Epithelial cell of esophagus (primary cell): ENCODE data around the gene SNX7.

Experiments
- DNase-seq: peaks from one replicate; pipeline ENCODE4 v3.0.0; 2010; ENCODE audit warnings: low read depth
- H3K4me3 ChIP-seq: 2 replicates; pipeline ENCODE4 v1.5.1; 2011; ENCODE audit warnings: mild to moderate bottlenecking, low read length, control low read depth
- TF ChIP-seq, protein P1 (sequence below): IDR thresholded peaks from 2 replicates; pipeline ENCODE4 v1.5.1; 2011; ENCODE audit warnings: low read depth, mild to moderate bottlenecking, low read length, control low read depth, inconsistent platforms; ENCODE audit not compliant: insufficient read depth; ENCODE audit errors: missing control alignments

SNX7 gene

DNA sequence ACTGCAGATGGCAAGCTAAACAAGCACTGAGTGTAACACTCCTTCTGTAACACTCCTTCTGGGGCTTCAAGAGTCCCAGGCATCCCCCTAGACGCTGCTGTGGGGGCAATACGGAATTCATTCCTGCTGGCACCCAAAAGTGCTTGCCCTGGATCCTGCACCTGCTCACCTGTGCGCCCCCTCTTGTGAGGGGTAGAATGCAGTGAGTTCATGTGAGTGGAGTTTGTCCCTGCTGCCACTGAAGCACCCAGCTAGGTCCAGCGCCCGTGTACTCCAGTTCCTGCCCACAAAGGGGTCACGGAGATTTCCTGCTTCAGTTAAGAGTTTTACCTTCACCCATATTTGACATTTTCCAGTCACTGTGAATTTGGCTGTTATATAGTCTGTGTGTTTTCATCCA lies 130.0 kb downstream of the SNX7 start:
- DNase-seq, result no peak
- TF ChIP-seq, protein P1, sequence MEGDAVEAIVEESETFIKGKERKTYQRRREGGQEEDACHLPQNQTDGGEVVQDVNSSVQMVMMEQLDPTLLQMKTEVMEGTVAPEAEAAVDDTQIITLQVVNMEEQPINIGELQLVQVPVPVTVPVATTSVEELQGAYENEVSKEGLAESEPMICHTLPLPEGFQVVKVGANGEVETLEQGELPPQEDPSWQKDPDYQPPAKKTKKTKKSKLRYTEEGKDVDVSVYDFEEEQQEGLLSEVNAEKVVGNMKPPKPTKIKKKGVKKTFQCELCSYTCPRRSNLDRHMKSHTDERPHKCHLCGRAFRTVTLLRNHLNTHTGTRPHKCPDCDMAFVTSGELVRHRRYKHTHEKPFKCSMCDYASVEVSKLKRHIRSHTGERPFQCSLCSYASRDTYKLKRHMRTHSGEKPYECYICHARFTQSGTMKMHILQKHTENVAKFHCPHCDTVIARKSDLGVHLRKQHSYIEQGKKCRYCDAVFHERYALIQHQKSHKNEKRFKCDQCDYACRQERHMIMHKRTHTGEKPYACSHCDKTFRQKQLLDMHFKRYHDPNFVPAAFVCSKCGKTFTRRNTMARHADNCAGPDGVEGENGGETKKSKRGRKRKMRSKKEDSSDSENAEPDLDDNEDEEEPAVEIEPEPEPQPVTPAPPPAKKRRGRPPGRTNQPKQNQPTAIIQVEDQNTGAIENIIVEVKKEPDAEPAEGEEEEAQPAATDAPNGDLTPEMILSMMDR, result no peak
- H3K4me3 ChIP-seq, result no peak overlapping the region

DNA sequence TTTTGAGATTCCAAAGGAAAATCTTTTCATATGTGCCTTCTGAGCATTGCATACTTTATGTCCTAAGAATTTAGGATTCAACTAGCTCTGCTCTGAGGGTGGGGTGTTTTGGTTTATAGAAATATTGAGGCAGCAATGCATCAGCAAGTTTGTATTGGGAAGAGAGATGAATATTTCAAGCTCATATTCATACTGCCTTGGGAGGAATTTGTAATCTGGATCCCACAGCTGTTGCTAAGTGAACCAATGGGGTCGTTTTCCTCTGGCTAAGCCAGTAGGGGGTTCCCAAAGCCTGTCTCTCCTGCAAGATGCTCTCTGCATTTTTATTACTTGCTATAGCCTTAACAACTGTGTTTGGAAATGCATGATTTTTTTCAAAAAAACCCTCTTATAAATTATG lies 130.6 kb downstream of the SNX7 start:
- DNase-seq, result no peak
- TF ChIP-seq, protein P1, result no peak
- H3K4me3 ChIP-seq, result no peak overlapping the region

DNA sequence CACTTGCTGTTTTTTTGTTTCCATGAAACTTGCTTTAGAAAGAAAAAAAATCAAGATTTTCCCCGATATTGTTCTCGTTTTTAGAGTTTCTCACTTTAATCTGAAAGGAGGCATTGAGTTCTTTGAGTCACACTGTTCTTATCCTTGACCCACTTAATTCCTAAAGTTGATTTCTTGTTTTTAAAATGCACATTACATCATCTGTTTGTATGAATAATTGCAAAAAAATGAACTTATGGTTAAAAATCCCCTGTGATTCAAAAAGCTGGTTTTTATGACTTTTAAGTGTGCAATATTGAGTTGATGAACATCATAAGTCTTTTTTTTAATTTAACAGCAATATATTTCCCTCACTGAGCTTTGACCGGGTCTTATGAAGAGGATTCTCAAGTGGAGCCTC lies 131.6 kb downstream of the SNX7 start:
- no peak for DNase-seq
- TF ChIP-seq, protein P1, result no peak
- no peak overlapping the region for H3K4me3 ChIP-seq

DNA sequence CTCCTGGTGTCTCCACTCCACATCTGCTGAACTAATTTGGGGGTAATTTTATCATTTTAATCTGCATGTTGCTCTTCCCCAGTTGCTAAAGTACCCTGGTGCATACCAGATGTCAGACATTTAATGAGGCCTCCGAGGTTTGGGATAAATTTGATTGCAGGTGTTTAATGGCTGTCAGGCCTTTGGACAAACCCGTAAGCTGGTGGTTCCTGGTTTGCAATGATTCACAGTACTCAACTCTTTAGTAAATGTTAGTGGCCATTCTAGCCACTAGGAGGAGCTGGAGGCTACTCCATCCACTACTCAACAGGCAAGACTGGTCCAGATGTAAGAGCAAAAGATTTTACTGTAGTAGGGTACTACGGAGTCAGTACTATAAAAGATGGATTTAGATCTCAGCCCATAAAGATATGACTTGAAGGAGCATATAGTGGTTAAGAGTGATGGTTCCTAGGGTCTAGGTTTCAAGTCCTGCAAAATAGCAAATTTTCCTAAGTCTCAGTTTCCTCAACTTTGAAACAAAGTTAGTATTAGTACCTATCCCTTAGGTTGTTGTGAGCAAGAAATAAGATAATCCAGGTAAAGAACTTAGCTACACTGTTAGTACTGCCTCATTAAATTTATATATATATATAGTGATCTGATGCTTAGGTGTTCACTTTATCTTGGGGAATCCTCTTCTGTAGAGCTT lies 132.8 kb downstream of the SNX7 start:
- H3K4me3 ChIP-seq, result no peak overlapping the region
- TF ChIP-seq, protein P1, result peak; percentile 92
- DNase-seq, result peak; percentile 83

DNA sequence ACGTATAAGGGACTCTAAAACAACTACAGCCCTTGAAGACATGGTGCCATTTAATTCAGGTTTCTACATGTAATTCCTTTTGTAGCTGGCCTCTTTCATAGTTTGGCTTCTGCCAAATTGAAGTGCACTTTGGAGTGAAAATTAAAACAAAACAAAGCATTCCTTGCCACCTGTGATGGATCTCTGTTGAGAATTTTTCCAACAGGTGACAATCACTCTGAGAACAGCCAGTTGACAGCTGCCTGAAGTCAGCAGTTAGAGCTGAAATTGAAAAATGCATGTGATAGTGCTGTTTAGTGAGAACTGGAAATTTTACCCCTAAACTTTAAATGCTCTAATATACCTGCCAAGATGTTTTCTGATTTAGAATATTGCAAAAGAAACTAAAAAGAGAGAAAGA lies 134.5 kb downstream of the SNX7 start:
- DNase-seq, result no peak
- no peak overlapping the region for H3K4me3 ChIP-seq
- TF ChIP-seq, protein P1, result no peak

DNA sequence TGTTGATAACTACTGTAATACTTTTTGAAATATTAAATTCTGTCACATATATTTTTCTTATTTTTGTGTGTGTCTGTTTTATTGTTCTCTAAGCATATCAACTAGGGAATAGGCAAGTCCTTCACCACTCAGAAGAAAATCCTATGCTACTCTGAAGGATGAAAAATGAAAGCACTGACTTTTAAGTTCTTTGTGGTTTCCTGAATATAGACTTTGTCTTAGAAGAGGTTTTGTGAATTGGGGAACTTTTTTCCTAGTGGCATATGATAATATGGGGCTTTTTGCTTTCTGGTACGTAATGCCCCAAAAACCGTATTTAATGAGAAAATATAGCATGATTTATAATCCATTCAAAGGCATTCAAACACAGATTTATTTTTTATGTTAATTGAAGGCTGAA lies 136.0 kb downstream of the SNX7 start:
- TF ChIP-seq, protein P1, result no peak
- DNase-seq, result no peak
- no peak overlapping the region for H3K4me3 ChIP-seq
